Measurements from ENCODE around the gene CHRM1. TPM values are rescaled to one million over a fixed set of nuclear protein-coding genes. Genes with fewer than 3 reads are reported as not detected.

CHRM1 gene
- total RNA-seq, 2 donors from 2014 or later, result not detected

- H3K9me3 Mint-ChIP-seq, result no peaks in the 10 kb centered on the region
- H3K9ac ChIP-seq (ENCODE audit: extremely low read depth, low read length, poor library complexity, severe bottlenecking), result no peak overlapping the region
Observed at GRCh38 chr11:62905296-62905695, 15.9 kb downstream of the CHRM1 start.

GRCh38 chr11:62902932-62903331 is 18.2 kb downstream of the CHRM1 start:
- no peak for DNase-seq
- Mint-ChIP-seq H3K27me3 (ENCODE audit: insufficient read depth) (peaks cover 7% of the 10 kb centered on the region), H3K4me3 (no peak overlapping the region), H3K9me3 (no peaks in the 10 kb centered on the region), H3K36me3 (ENCODE audit: low read depth) (no peaks in the 10 kb centered on the region), H3K27ac (no peak overlapping the region), H3K4me1 (peaks cover 10% of the 10 kb centered on the region)
- Histone ChIP-seq H3K9ac (ENCODE audit: extremely low read depth, low read length, poor library complexity, severe bottlenecking) (no peak overlapping the region), H3K4me3 (ENCODE audit: low read length) (no peak overlapping the region), H3K36me3 (ENCODE audit: control insufficient read depth, insufficient read depth, low read length) (no peaks in the 10 kb centered on the region), H3K27ac (ENCODE audit: low read depth, low read length) (no peak overlapping the region), H3K27me3 (ENCODE audit: control insufficient read depth, insufficient read depth, low read length, poor library complexity, severe bottlenecking) (no peaks in the 10 kb centered on the region), H3K4me1 (ENCODE audit: control insufficient read depth, insufficient read depth, low read length) (peaks cover 8% of the 10 kb centered on the region), H3K9me3 (ENCODE audit: control insufficient read depth, low read length) (no peaks in the 10 kb centered on the region)
- TF ChIP-seq CTCF (conservative IDR thresholded peaks at IDR 0.05), result no peak
- 87 to 100% methylated on average over 1 of the region's 1 CpG for WGBS, 2 experiments (ENCODE audit: insufficient coverage in 1 of 2, insufficient read length in 1 of 2)

More at GRCh38 chr11:62905296-62905695, 15.9 kb downstream of the CHRM1 start:
- Histone ChIP-seq H3K27ac (ENCODE audit: low read depth, low read length) (no peak overlapping the region), H3K9me3 (ENCODE audit: control insufficient read depth, low read length) (no peaks in the 10 kb centered on the region), H3K36me3 (ENCODE audit: control insufficient read depth, insufficient read depth, low read length) (no peaks in the 10 kb centered on the region), H3K27me3 (ENCODE audit: control insufficient read depth, insufficient read depth, low read length, poor library complexity, severe bottlenecking) (no peaks in the 10 kb centered on the region), H3K4me1 (ENCODE audit: control insufficient read depth, insufficient read depth, low read length) (peaks cover 8% of the 10 kb centered on the region), H3K4me3 (ENCODE audit: low read length) (no peak overlapping the region)
- H3K4me1 Mint-ChIP-seq, result peaks cover 16% of the 10 kb centered on the region
- 57 to 70% methylated on average over 3 of the region's 3 CpGs for WGBS, 2 experiments (ENCODE audit: insufficient coverage in 1 of 2, insufficient read length in 1 of 2)
- TF ChIP-seq CTCF (conservative IDR thresholded peaks at IDR 0.05), result no peak
- H3K27ac Mint-ChIP-seq, result no peak overlapping the region
- no peak for DNase-seq
- no peak overlapping the region for H3K4me3 Mint-ChIP-seq
- peaks cover 7% of the 10 kb centered on the region for H3K27me3 Mint-ChIP-seq (ENCODE audit: insufficient read depth)
- H3K36me3 Mint-ChIP-seq (ENCODE audit: low read depth), result no peaks in the 10 kb centered on the region

GRCh38 chr11:62898027-62898426 is 23.1 kb downstream of the CHRM1 start:
- no peaks in the 10 kb centered on the region for H3K36me3 Mint-ChIP-seq (ENCODE audit: low read depth)
- peaks cover 11% of the 10 kb centered on the region for H3K4me1 Mint-ChIP-seq
- peaks cover 7% of the 10 kb centered on the region for H3K4me1 ChIP-seq (ENCODE audit: control insufficient read depth, insufficient read depth, low read length)
- no peak overlapping the region for H3K9ac ChIP-seq (ENCODE audit: extremely low read depth, low read length, poor library complexity, severe bottlenecking)
- no peak for TF ChIP-seq CTCF (conservative IDR thresholded peaks at IDR 0.05)
- no peak for DNase-seq
- H3K9me3 Mint-ChIP-seq, result no peaks in the 10 kb centered on the region
- H3K4me3 Mint-ChIP-seq, result no peak overlapping the region
- H3K4me3 ChIP-seq (ENCODE audit: low read length), result no peak overlapping the region
- H3K27ac ChIP-seq (ENCODE audit: low read depth, low read length), result no peak overlapping the region
- no peaks in the 10 kb centered on the region for H3K9me3 ChIP-seq (ENCODE audit: control insufficient read depth, low read length)
- no peaks in the 10 kb centered on the region for H3K36me3 ChIP-seq (ENCODE audit: control insufficient read depth, insufficient read depth, low read length)
- H3K27ac Mint-ChIP-seq, result no peak overlapping the region
- H3K27me3 ChIP-seq (ENCODE audit: control insufficient read depth, insufficient read depth, low read length, poor library complexity, severe bottlenecking), result no peaks in the 10 kb centered on the region
- H3K27me3 Mint-ChIP-seq (ENCODE audit: insufficient read depth), result peaks cover 2% of the 10 kb centered on the region

Data from endodermal cell (in vitro differentiated cells).